ENCODE results near the gene CXCL16. TPM values are rescaled to one million over a fixed set of nuclear protein-coding genes. Genes with fewer than 3 reads are reported as not detected.

The CXCL16 gene
- total RNA-seq, 1 experiment from 2014 or later, result 4.5 TPM

- no peak overlapping the region for H2BK5ac ChIP-seq (ENCODE audit: insufficient read length, low read length)
- H2BK120ac ChIP-seq (ENCODE audit: low read depth, low read length, poor library complexity, severe bottlenecking), result no peak overlapping the region
- whole genome bisulfite sequencing (ENCODE audit: extremely low coverage, insufficient read length, low lambda C conversion rate), result no CpG with 5 or more reads among the region's 8 CpGs
- H2AK5ac ChIP-seq (ENCODE audit: insufficient read length, low read length), result no peak overlapping the region
- H4K5ac ChIP-seq (ENCODE audit: insufficient read length, low read depth, low read length), result no peak overlapping the region
- H2BK15ac ChIP-seq (ENCODE audit: low read depth, low read length), result no peak overlapping the region
- no peak overlapping the region for H3K4me2 ChIP-seq (ENCODE audit: insufficient read depth, insufficient read length, low read length)
- no peaks in the 10 kb centered on the region for H4K20me1 ChIP-seq (ENCODE audit: control insufficient read depth, insufficient read depth, insufficient read length)
- peaks cover 32% of the 10 kb centered on the region for H3K27me3 ChIP-seq (ENCODE audit: insufficient read depth, low read length)
- Mint-ChIP-seq H3K27me3 (ENCODE audit: low read depth) (peaks cover 82% of the 10 kb centered on the region), H3K36me3 (ENCODE audit: insufficient read depth in 1 of 3, low read depth in 3 of 3) (peaks cover 0 to 3% (median 0%) of the 10 kb centered on the region in 3 experiments; a peak in 1 of 7 replicates), H3K4me1 (peaks cover 26 to 30% of the 10 kb centered on the region in 2 experiments), H3K9me3 (no peaks in the 10 kb centered on the region), H3K27ac (no peak overlapping the region), H3K4me3 (no peak overlapping the region)
- no peak overlapping the region for H4K91ac ChIP-seq (ENCODE audit: insufficient read length, low read depth, low read length)
- peaks cover 11% of the 10 kb centered on the region for H3K23me2 ChIP-seq (ENCODE audit: insufficient read length, low read depth, low read length, poor library complexity, severe bottlenecking)
- no peak overlapping the region for H3K18ac ChIP-seq (ENCODE audit: insufficient read length, low read depth, low read length)
- H3K9me3 ChIP-seq (ENCODE audit: control insufficient read depth, low read depth, low read length), result no peaks in the 10 kb centered on the region
- DNase-seq, result no peak
- H3K4me1 ChIP-seq (ENCODE audit: insufficient read depth, low read length), result no peaks in the 10 kb centered on the region
- no peak overlapping the region for H4K8ac ChIP-seq (replicated peaks; ENCODE audit: insufficient read length, low read depth, low read length)
- H3K23ac ChIP-seq (ENCODE audit: insufficient read length, low read depth, low read length), result no peak overlapping the region
- TF ChIP-seq, protein P1, sequence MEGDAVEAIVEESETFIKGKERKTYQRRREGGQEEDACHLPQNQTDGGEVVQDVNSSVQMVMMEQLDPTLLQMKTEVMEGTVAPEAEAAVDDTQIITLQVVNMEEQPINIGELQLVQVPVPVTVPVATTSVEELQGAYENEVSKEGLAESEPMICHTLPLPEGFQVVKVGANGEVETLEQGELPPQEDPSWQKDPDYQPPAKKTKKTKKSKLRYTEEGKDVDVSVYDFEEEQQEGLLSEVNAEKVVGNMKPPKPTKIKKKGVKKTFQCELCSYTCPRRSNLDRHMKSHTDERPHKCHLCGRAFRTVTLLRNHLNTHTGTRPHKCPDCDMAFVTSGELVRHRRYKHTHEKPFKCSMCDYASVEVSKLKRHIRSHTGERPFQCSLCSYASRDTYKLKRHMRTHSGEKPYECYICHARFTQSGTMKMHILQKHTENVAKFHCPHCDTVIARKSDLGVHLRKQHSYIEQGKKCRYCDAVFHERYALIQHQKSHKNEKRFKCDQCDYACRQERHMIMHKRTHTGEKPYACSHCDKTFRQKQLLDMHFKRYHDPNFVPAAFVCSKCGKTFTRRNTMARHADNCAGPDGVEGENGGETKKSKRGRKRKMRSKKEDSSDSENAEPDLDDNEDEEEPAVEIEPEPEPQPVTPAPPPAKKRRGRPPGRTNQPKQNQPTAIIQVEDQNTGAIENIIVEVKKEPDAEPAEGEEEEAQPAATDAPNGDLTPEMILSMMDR (conservative IDR thresholded peaks at IDR 0.05), result no peak
- H3K9ac ChIP-seq (ENCODE audit: extremely low read depth, insufficient read length, low read length), result no peak overlapping the region
- H3K79me2 ChIP-seq (ENCODE audit: insufficient read depth, low read length), result no peaks in the 10 kb centered on the region
- no peaks in the 10 kb centered on the region for H3K79me1 ChIP-seq (ENCODE audit: insufficient read depth, low read depth, low read length, poor library complexity, severe bottlenecking)
- no peak overlapping the region for H2BK12ac ChIP-seq (ENCODE audit: insufficient read length, low read depth, low read length)
- no peak overlapping the region for H3K56ac ChIP-seq (ENCODE audit: insufficient read length, low read depth, low read length)
- no peak overlapping the region for H3T11ph ChIP-seq (ENCODE audit: low read length)
- H2AFZ ChIP-seq (ENCODE audit: low read length), result no peak overlapping the region
- no peak overlapping the region for H3K27ac ChIP-seq (ENCODE audit: insufficient read length, low read depth, low read length)
- H3K4ac ChIP-seq (ENCODE audit: low read depth, low read length), result no peak overlapping the region
- H2BK20ac ChIP-seq (ENCODE audit: low read depth, low read length, poor library complexity, severe bottlenecking), result no peak overlapping the region
- no peak overlapping the region for H3K14ac ChIP-seq (ENCODE audit: insufficient read depth, low read length)
Measured at GRCh38 chr17:4743216-4743615, 3.5 kb upstream of the CXCL16 start.

Measured in H9 (cell line).